Fibroblast of the aortic adventitia (primary cell): Measurements from ENCODE around the gene IL1RAPL1. TPM values are rescaled to one million over a fixed set of nuclear protein-coding genes. Genes with fewer than 3 reads are reported as not detected.

ENCODE experiments used
- DNase-seq: peaks from one replicate; pipeline ENCODE4 v3.0.0-alpha.2; 2010; ENCODE audit warnings: low read depth
- H3K4me3 ChIP-seq: 2 replicates; pipeline ENCODE4 v1.5.1; 2011; ENCODE audit warnings: low read depth, mild to moderate bottlenecking, control low read depth, low read length, moderate library complexity
- CTCF ChIP-seq: IDR thresholded peaks from 2 replicates; pipeline ENCODE4 v1.5.1; 2011; ENCODE audit warnings: mild to moderate bottlenecking, low read length, control low read depth, inconsistent platforms; ENCODE audit not compliant: insufficient read depth
- total RNA-seq: library from RNA; depleted of rRNA; stranded (reverse); fragments of >200 nt; gene quantifications from 2 replicates; pipeline ENCODE4 v1.2.3, GENCODE V29; 2012; ENCODE audit warnings: low replicate concordance

IL1RAPL1 gene
- total RNA-seq, 1 donor: 7.1 TPM

- TF ChIP-seq CTCF: no peak
- no peak overlapping the region for H3K4me3 ChIP-seq
- DNase-seq: no peak
These were observed 968.3 kb downstream of the IL1RAPL1 start for GRCh38 chrX:29555465-29556091.

DNA sequence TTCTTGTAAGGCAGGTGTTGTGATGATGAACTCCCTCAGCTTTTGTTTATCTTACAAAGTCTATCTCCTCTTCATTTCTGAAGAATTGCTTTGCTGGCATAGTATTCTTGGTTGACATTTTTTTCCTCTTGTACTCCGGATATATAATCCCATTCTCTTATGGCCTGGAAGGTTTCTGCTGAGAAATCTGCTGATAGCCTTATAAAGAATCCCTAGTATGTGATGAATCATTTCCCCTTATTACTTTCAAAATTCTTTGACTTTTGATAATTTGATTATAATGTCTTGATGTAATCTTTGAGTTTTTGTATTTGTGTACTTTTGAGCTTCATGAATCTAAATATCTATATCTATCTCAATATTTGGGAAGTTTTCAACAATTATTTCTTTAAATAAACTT lies 972.8 kb downstream of the IL1RAPL1 start:
- TF ChIP-seq CTCF: no peak
- no peak overlapping the region for H3K4me3 ChIP-seq
- no peak for DNase-seq

- no peak for TF ChIP-seq CTCF
- no peak overlapping the region for H3K4me3 ChIP-seq
- peak; percentile 79 for DNase-seq
These were observed 974.2 kb downstream of the IL1RAPL1 start for GRCh38 chrX:29561417-29561816.

DNA sequence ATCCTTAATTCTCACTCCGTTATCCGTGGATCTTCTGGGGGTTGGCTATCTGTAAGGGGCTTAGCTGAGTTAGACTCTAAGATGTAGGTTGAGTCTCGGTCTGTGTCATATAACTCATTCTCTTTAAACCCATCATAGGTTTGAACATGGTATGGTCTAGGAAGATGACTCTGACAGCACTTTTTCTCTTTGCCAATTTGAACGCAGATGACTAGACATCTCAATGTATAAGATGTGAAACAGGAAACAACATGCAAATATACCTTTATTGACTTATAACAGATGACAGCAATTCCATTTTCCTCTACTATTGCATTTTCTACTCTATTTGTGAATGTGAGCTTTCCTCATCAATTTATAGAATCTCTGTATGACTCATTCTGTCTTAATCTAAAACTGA lies 993.3 kb downstream of the IL1RAPL1 start:
- no peak overlapping the region for H3K4me3 ChIP-seq
- no peak for TF ChIP-seq CTCF
- no peak for DNase-seq

DNA sequence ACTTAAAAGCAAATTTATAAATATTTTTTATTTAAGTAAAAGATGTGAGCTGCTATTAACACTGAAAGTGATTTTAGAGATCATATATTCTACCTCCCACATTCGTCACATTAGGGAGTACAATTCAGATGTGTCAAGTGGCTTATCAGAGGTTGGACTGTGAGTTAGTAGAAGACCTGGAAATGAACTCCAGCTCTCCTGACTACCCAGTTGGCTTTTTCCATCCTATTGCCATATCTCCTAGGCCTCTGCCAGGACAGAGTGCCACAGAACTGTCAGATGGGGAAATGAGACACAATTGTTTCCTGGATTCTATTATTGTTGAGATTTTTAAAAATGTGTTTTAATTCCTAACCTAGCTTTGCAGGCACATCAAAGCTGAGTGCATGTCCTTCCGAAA lies 994.0 kb downstream of the IL1RAPL1 start:
- H3K4me3 ChIP-seq: no peak overlapping the region
- no peak for TF ChIP-seq CTCF
- DNase-seq: peak; percentile 23

GRCh38 chrX:29587107-29587506 lies 999.9 kb downstream of the IL1RAPL1 start:
- H3K4me3 ChIP-seq: no peak overlapping the region
- no peak for DNase-seq
- TF ChIP-seq CTCF: no peak

- no peak for DNase-seq
- H3K4me3 ChIP-seq: no peak overlapping the region
- no peak for TF ChIP-seq CTCF
These were observed 1003.7 kb downstream of the IL1RAPL1 start for GRCh38 chrX:29590921-29591320.
